ENCODE measurements around the gene G0S2. TPM values are rescaled to one million over a fixed set of nuclear protein-coding genes. Genes with fewer than 3 reads are reported as not detected.
A peak's percentile ranks its signal among the peaks of the same experiment; 100 is the strongest.

The G0S2 gene
- total RNA-seq, 1 experiment from 2014 or later, result 620 TPM

GRCh38 chr1:209686322-209686721 is 11.1 kb downstream of the G0S2 start:
- H3K4me1 ChIP-seq (ENCODE audit: insufficient read depth, low read length), result peaks cover 25% of the 10 kb centered on the region
- CTCF ChIA-PET, result no interaction called here
- H3K4me2 ChIP-seq (ENCODE audit: low read length), result no peak overlapping the region
- no peaks in the 10 kb centered on the region for H3K9me3 ChIP-seq (ENCODE audit: low read length)
- H4K20me1 ChIP-seq (ENCODE audit: low read length), result no peaks in the 10 kb centered on the region
- POLR2A ChIA-PET (ENCODE audit: unreplicated experiment), result no interaction called here
- no peaks in the 10 kb centered on the region for H3K36me3 ChIP-seq (ENCODE audit: low read depth, low read length)
- H3K27ac ChIP-seq (ENCODE audit: low read length), result no peak overlapping the region
- H3K79me2 ChIP-seq (ENCODE audit: low read length), result no peaks in the 10 kb centered on the region
- TF ChIP-seq EZH2 (IDR thresholded peaks at IDR 0.05; ENCODE audit: low read length, unreplicated experiment) (no peak), CTCF (conservative IDR thresholded peaks at IDR 0.05; ENCODE audit: low read depth, low read length) (no peak), EZH2phosphoT487 (IDR thresholded peaks at IDR 0.05; ENCODE audit: borderline replicate concordance, low read length) (no peak)
- no peak overlapping the region for H3K9ac ChIP-seq (ENCODE audit: low read length)
- H3K9me2 ChIP-seq (replicated peaks; ENCODE audit: low read length), result no peaks in the 10 kb centered on the region
- no peak overlapping the region for H2AFZ ChIP-seq (ENCODE audit: low read length)
- no TSS peak for BruUV-seq (replicated peaks)
- H3K27me3 ChIP-seq (ENCODE audit: low read length), result no peaks in the 10 kb centered on the region
- DNase-seq (no peak), ATAC-seq (no peak)
- H3K4me3 ChIP-seq (ENCODE audit: low read length), result no peak overlapping the region
- intact Hi-C loops (cut with micrococcal nuclease), result no loop called here
- no peaks in the 10 kb centered on the region for H3F3A ChIP-seq (ENCODE audit: low read length, unreplicated experiment)

GRCh38 chr1:209688746-209689234 is 13.6 kb downstream of the G0S2 start:
- ATAC-seq (peak; percentile 43), DNase-seq (peak; percentile 84)
- Histone ChIP-seq H3K9ac (ENCODE audit: low read length) (no peak overlapping the region), H3K27me3 (ENCODE audit: low read length) (no peaks in the 10 kb centered on the region), H3F3A (ENCODE audit: low read length, unreplicated experiment) (no peaks in the 10 kb centered on the region), H3K27ac (ENCODE audit: low read length) (peak overlapping the region; percentile 34), H2AFZ (ENCODE audit: low read length) (no peak overlapping the region), H3K9me3 (ENCODE audit: low read length) (no peaks in the 10 kb centered on the region), H3K9me2 (replicated peaks; ENCODE audit: low read length) (no peaks in the 10 kb centered on the region), H3K4me3 (ENCODE audit: low read length) (no peak overlapping the region), H3K36me3 (ENCODE audit: low read depth, low read length) (no peaks in the 10 kb centered on the region), H3K79me2 (ENCODE audit: low read length) (no peaks in the 10 kb centered on the region), H4K20me1 (ENCODE audit: low read length) (no peaks in the 10 kb centered on the region), H3K4me2 (ENCODE audit: low read length) (peak overlapping the region; percentile 45), H3K4me1 (ENCODE audit: insufficient read depth, low read length) (peaks cover 39% of the 10 kb centered on the region)
- no TSS peak for BruUV-seq (replicated peaks)
- intact Hi-C loops (cut with micrococcal nuclease), result no loop called here
- ChIA-PET CTCF (no interaction called here), POLR2A (ENCODE audit: unreplicated experiment) (interaction anchor here (0.7 kb wide), 1 partner anchor 15 kb away, joined by 4 read pairs; no protein-coding TSS in a partner anchor)
- no peak for TF ChIP-seq EZH2phosphoT487 (IDR thresholded peaks at IDR 0.05; ENCODE audit: borderline replicate concordance, low read length)
- TF ChIP-seq CTCF (conservative IDR thresholded peaks at IDR 0.05; ENCODE audit: low read depth, low read length), result no peak
- TF ChIP-seq EZH2 (IDR thresholded peaks at IDR 0.05; ENCODE audit: low read length, unreplicated experiment), result no peak

GRCh38 chr1:209689477-209689876 is 14.3 kb downstream of the G0S2 start:
- intact Hi-C loops (cut with micrococcal nuclease), result no loop called here
- ATAC-seq, result no peak
- no peak for TF ChIP-seq CTCF (conservative IDR thresholded peaks at IDR 0.05; ENCODE audit: low read depth, low read length)
- no peak for TF ChIP-seq EZH2 (IDR thresholded peaks at IDR 0.05; ENCODE audit: low read length, unreplicated experiment)
- peak; percentile 65 for DNase-seq
- Histone ChIP-seq H3K4me1 (ENCODE audit: insufficient read depth, low read length) (peaks cover 39% of the 10 kb centered on the region), H3F3A (ENCODE audit: low read length, unreplicated experiment) (no peaks in the 10 kb centered on the region), H3K79me2 (ENCODE audit: low read length) (no peaks in the 10 kb centered on the region), H3K36me3 (ENCODE audit: low read depth, low read length) (no peaks in the 10 kb centered on the region), H2AFZ (ENCODE audit: low read length) (no peak overlapping the region), H3K27ac (ENCODE audit: low read length) (peak overlapping the region; percentile 34), H3K9ac (ENCODE audit: low read length) (no peak overlapping the region), H3K4me2 (ENCODE audit: low read length) (peak overlapping the region; percentile 45), H3K9me2 (replicated peaks; ENCODE audit: low read length) (no peaks in the 10 kb centered on the region), H3K4me3 (ENCODE audit: low read length) (no peak overlapping the region), H3K27me3 (ENCODE audit: low read length) (no peaks in the 10 kb centered on the region), H4K20me1 (ENCODE audit: low read length) (no peaks in the 10 kb centered on the region), H3K9me3 (ENCODE audit: low read length) (no peaks in the 10 kb centered on the region)
- POLR2A ChIA-PET (ENCODE audit: unreplicated experiment), result no interaction called here
- BruUV-seq (replicated peaks), result no TSS peak
- CTCF ChIA-PET, result no interaction called here

Data from PC-3 (cell line).